Loucy (cell line): ENCODE measurements around the gene LAMB3.

Source experiments
- EZH2phosphoT487 ChIP-seq: fragments of 200-600 bp; IDR thresholded peaks from 2 replicates; pipeline ENCODE4 v1.6.1; 2018; ENCODE audit warnings: antibody characterized with exemption, mild to moderate bottlenecking, moderate library complexity, borderline replicate concordance
- TF ChIP-seq, protein P1 (sequence below): fragments of 200-600 bp; sonication (generic); conservative IDR thresholded peaks from 2 replicates; pipeline ENCODE4 v1.5.1; 2014; ENCODE audit warnings: mild to moderate bottlenecking, antibody characterized with exemption, low read length

DNA sequence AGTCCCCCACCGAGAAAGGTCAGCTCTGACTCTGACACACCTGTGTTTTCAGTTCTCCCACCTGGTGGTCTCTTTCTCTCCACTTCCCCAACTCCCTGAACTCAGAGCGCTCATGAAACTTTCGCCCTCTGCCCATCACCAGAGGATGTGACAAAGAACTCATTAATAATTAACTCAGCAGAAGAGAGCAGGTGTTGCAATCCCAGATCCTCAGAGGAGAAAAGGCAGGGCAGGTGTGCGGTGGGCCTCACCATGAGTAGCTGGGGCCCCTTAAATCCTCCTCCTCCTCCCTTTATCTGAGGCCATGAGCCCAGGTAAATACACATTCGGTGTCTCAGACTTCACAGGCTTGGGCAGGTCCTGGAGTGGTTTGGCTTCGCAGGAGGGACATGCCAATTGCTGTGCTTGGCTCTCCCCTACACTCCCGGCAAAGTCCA is 1.7 kb upstream of the LAMB3 start:
- TF ChIP-seq, protein P1, sequence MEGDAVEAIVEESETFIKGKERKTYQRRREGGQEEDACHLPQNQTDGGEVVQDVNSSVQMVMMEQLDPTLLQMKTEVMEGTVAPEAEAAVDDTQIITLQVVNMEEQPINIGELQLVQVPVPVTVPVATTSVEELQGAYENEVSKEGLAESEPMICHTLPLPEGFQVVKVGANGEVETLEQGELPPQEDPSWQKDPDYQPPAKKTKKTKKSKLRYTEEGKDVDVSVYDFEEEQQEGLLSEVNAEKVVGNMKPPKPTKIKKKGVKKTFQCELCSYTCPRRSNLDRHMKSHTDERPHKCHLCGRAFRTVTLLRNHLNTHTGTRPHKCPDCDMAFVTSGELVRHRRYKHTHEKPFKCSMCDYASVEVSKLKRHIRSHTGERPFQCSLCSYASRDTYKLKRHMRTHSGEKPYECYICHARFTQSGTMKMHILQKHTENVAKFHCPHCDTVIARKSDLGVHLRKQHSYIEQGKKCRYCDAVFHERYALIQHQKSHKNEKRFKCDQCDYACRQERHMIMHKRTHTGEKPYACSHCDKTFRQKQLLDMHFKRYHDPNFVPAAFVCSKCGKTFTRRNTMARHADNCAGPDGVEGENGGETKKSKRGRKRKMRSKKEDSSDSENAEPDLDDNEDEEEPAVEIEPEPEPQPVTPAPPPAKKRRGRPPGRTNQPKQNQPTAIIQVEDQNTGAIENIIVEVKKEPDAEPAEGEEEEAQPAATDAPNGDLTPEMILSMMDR: no peak
- no peak for TF ChIP-seq EZH2phosphoT487
